Progenitor cell of endocrine pancreas (in vitro differentiated cells): ENCODE data around the gene LRP5. TPM values are rescaled to one million over a fixed set of nuclear protein-coding genes. Genes with fewer than 3 reads are reported as not detected.
A peak's percentile ranks its signal among the peaks of the same experiment; 100 is the strongest.

ENCODE experiments used
- DNase-seq: peaks from one replicate; pipeline ENCODE4 v3.0.0; 2021; ENCODE audit warnings: low spot score; ENCODE audit not compliant: unreplicated experiment
- H3K27ac Mint-ChIP-seq: 2 replicates; pipeline ENCODE4 v1.8.0; 2021; ENCODE audit warnings: mild to moderate bottlenecking, moderate library complexity, mixed read lengths
- H3K27me3 Mint-ChIP-seq: 2 replicates; pipeline ENCODE4 v1.8.0; 2021; ENCODE audit warnings: mixed read lengths
- H3K36me3 Mint-ChIP-seq: 2 replicates; pipeline ENCODE4 v1.8.0; 2022; ENCODE audit warnings: mixed read lengths; ENCODE audit not compliant: insufficient read depth
- H3K4me1 Mint-ChIP-seq: 2 replicates; pipeline ENCODE4 v1.8.0; 2021; ENCODE audit warnings: low read depth, mixed read lengths
- H3K4me3 Mint-ChIP-seq: 2 replicates; pipeline ENCODE4 v1.8.0; 2021; ENCODE audit warnings: low read depth, mild to moderate bottlenecking, moderate library complexity, mixed read lengths
- H3K9me3 Mint-ChIP-seq: 2 replicates; pipeline ENCODE4 v1.8.0; 2021; ENCODE audit warnings: low read depth, mixed read lengths
- CTCF ChIP-seq: fragments of 200-600 bp; sonication (generic); IDR thresholded peaks from one replicate; pipeline ENCODE4 v1.5.0; 2021; ENCODE audit warnings: antibody characterized with exemption, mild to moderate bottlenecking; ENCODE audit not compliant: unreplicated experiment
- total RNA-seq: library from RNA; stranded (reverse); gene quantifications from 2 replicates; pipeline ENCODE4 v1.2.1, GENCODE V29; 2021

LRP5 gene
- total RNA-seq, 1 donor from 2014 or later: 115 TPM

GRCh38 chr11:68373815-68374501, 61.6 kb downstream of the LRP5 start:
- peaks cover 33% of the 10 kb centered on the region for H3K4me1 Mint-ChIP-seq
- DNase-seq: no peak

GRCh38 chr11:68374531-68374930, 62.1 kb downstream of the LRP5 start:
- Mint-ChIP-seq H3K4me1 (peaks cover 39% of the 10 kb centered on the region), H3K27me3 (no peaks in the 10 kb centered on the region), H3K27ac (peak overlapping the region; percentile 54), H3K9me3 (no peaks in the 10 kb centered on the region), H3K36me3 (peaks cover 17% of the 10 kb centered on the region), H3K4me3 (no peak overlapping the region)
- no peak for DNase-seq
- no peak for TF ChIP-seq CTCF

More at GRCh38 chr11:68373815-68374501, 61.6 kb downstream of the LRP5 start:
- peaks cover 21% of the 10 kb centered on the region for H3K36me3 Mint-ChIP-seq
- H3K27ac Mint-ChIP-seq: peak overlapping the region; percentile 54
- TF ChIP-seq CTCF: no peak
- no peaks in the 10 kb centered on the region for H3K27me3 Mint-ChIP-seq
- H3K9me3 Mint-ChIP-seq: no peaks in the 10 kb centered on the region
- H3K4me3 Mint-ChIP-seq: no peak overlapping the region

- Mint-ChIP-seq H3K36me3 (peaks cover 17% of the 10 kb centered on the region), H3K27ac (no peak overlapping the region), H3K9me3 (no peaks in the 10 kb centered on the region), H3K27me3 (no peaks in the 10 kb centered on the region), H3K4me1 (peaks cover 47% of the 10 kb centered on the region), H3K4me3 (no peak overlapping the region)
- TF ChIP-seq CTCF: no peak
- DNase-seq: no peak
Measured at GRCh38 chr11:68375337-68375736, 62.9 kb downstream of the LRP5 start.

- no peak overlapping the region for H3K27ac Mint-ChIP-seq
- H3K4me3 Mint-ChIP-seq: no peak overlapping the region
Measured at GRCh38 chr11:68375766-68376165, 63.4 kb downstream of the LRP5 start.

GRCh38 chr11:68377389-68377795, 65.0 kb downstream of the LRP5 start:
- Mint-ChIP-seq H3K9me3 (no peaks in the 10 kb centered on the region), H3K4me1 (peaks cover 48% of the 10 kb centered on the region), H3K27me3 (no peaks in the 10 kb centered on the region)

More at GRCh38 chr11:68375766-68376165, 63.4 kb downstream of the LRP5 start:
- peaks cover 51% of the 10 kb centered on the region for H3K4me1 Mint-ChIP-seq
- H3K27me3 Mint-ChIP-seq: no peaks in the 10 kb centered on the region
- peaks cover 17% of the 10 kb centered on the region for H3K36me3 Mint-ChIP-seq
- no peak for DNase-seq
- TF ChIP-seq CTCF: no peak
- H3K9me3 Mint-ChIP-seq: no peaks in the 10 kb centered on the region

More at GRCh38 chr11:68377389-68377795, 65.0 kb downstream of the LRP5 start:
- Mint-ChIP-seq H3K4me3 (no peak overlapping the region), H3K36me3 (peaks cover 6% of the 10 kb centered on the region), H3K27ac (no peak overlapping the region)
- no peak for TF ChIP-seq CTCF
- DNase-seq: no peak
